NCI-H1092 (cell line): ENCODE data around the gene NDST1.

Experiments
- DNase-seq: peaks from one replicate; lab custom pipeline; 2025; lab: John Stamatoyannopoulos, UW

Gene NDST1

DNA sequence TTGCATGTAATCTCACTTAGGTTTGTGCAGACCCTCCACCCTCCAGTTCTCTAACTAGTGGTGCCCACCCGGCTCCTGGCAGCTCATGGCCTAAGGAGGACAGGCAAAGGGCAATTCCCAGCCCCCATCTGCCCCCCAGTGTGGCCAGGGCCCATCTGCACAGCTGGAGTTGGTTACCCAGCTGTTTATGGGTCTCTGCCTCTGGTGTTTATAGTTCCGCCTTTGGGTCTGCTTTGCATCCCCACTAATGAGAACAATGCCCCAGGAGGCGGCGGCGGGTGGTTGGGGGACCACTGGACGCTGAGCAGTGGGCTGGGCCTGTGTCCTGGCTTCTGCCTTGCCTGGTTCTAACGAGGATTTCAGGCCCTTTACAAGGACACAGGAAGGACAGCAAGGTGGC lies 62.4 kb downstream of the NDST1 start:
- no peak for DNase-seq

DNA sequence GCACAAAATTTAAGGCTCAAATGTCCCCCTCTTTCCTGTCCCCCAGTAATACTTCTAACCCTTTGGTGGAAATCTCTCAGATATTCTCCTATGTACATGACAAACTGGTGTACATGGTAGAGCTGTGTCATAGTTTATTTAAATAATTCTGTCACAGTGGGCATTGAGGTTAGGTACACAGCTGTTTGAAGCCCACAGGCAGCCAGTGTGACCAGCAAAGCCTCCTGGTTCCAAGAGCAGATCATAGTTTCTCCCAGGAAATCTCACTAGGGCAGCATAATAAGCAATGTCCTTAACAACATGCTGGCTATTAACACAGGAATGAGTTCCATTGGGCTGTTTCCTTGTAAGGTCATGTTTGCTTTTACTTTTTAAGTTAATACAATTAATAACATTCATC lies 63.9 kb downstream of the NDST1 start:
- no peak for DNase-seq

DNA sequence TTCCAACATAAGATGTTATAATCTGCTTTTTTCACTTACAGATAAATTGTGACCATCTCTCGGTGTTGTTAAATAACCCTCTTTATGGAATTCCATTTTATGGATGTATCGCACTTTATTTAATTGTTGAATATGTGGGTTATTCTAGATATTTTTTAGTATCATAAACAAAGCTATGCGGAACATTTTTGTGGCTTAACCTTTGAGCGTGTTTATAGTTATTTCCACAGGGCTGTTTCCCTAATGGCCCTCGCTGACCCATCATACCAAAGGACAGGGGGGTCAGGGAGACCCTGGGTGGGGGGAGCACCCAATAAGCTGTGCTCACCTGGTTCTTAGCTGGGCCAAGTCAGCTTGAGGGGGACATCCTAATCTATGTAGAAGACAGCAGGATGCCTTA lies 65.3 kb downstream of the NDST1 start:
- no peak for DNase-seq

DNA sequence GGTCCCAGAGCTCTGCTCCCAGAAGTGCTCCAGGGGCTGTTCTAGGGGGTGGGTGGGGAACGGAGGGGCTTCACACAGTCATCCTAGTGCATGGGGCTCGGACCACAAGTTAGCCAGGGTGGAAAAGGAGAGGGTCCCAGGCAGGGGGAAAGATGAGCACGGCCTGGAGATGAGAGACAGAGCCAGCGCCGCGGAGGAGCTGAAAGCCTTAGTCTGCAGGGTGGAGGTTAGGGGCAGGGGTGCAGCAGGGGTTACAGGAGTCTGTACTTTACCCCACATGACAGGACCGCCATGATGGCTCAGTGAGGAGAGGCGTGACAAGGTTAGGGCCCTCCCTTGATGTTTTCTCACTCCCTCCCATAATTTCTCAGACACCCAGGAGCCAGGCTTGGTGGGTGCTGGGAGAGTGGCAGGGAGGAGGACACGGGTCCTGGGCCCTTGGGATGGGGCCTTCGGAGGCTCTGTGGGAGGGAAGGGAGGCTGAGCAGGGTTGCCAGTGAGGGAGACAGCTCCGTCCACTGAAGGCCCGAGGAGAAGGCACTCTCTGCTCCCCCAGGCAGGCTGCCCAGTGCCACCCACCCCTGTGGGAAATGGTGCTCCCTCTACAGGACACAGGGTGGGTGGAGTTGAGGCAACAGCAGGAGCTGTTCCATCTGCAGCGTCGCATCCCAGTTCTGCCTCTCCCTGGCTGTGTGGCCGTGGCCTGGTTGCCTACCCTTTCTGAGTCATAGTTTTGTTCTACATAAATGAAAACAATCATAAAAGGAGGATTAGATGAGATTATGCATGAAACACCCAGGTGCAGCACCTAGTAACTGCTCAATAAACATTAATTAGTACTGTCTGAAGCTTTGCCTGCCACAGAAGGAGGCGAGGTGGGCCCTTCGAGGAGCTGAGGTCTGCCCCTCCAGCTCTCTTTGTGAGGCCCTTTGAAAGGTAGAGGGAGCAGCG lies 66.2 kb downstream of the NDST1 start:
- no peak for DNase-seq

DNA sequence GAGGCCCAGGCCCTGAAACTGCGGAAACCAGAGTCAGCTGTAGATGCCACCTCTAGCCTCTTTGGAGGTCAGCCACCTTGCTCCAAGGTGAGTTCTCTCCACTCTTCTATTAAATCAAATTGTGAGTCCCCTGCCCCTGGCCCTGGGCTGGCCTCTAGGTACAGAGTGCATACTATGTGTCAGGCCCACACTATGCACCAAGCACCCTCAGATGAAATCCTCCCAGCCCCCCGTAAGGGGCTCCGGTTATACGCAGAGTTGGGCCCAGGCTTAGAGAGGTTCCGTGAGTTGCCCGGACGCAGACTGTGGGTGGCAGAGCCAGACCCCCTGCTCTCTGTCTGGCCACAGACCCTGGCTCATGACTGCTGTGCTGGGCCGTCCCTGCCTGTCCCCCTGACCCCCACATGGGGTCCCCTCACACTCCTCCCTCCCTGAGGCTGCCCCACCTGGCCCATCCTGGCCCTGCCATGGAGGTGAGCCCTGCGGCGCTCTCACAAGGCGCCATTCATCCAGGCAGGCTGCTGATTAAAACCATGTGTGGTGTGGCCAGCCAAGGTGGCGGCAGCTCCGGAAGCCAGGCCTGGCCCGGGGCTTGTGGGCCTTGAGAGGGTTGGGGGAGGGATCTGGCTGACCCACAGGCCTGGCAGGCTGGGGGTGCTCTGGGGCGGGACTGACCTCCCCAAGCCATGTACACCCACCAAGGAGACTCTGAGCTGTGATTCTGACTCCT lies 67.1 kb downstream of the NDST1 start:
- no peak for DNase-seq

DNA sequence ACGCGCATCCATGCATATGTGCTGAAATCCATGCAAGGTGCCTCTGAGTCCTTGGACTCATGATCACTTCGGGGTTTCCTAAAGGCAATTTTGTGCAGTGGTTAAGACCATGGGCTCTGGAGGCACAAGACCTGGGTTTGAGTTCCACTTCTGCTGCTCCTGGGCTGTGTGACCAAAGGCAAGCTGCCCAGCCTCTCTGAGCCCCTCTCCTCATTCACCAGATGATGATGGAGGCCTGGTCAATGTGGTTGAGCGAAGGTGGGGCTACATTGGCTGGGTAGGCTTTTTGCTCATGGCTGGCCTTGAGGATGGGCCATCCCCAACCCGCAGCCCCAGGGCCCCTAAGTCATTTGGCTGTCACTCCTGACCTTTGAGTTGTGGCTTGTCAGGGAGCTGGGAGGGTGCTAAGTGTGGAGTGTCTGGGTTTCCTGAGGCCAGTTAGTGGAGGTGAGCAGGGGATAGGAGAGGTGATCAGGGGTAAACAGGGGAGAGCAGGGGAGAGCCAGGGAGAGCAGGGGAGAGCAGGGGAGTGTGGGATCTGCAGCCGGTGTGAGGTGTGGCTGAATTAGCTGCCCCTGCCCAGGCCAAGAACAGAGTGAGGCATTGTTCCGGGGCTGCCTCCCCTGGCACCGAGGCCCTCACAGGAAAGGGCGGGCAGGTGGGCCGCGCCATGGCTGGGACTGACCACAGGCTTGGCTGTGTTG lies 68.0 kb downstream of the NDST1 start:
- no peak for DNase-seq

DNA sequence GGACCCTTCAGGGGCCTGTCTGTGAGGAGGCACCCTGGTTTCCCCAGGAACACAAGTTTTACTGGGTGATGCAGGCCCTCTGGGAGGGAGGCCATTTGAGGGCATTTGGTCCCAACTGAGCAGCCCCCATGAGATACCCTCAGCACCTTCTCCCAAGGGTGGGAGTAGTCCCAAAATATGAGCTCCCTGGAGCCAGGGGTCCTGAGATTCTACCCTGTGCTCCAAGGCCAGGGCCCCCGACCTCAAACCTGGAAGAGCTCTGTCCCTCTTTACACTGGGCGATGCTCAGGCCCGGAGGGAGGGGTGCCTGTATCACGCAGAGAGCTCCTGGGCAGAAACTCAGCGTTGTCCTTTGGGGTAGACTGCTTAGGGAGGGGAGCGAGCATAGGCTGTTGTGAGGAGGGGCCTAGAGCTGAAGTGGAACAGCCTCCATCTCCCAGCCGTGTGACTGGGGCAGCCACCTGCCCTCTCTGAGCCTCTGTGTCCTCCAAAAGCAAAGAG lies 68.6 kb downstream of the NDST1 start:
- no peak for DNase-seq

GRCh38 chr5:150577378-150578139 lies 69.6 kb downstream of the NDST1 start:
- no peak for DNase-seq

GRCh38 chr5:150578781-150579461 lies 71.0 kb downstream of the NDST1 start:
- no peak for DNase-seq

DNA sequence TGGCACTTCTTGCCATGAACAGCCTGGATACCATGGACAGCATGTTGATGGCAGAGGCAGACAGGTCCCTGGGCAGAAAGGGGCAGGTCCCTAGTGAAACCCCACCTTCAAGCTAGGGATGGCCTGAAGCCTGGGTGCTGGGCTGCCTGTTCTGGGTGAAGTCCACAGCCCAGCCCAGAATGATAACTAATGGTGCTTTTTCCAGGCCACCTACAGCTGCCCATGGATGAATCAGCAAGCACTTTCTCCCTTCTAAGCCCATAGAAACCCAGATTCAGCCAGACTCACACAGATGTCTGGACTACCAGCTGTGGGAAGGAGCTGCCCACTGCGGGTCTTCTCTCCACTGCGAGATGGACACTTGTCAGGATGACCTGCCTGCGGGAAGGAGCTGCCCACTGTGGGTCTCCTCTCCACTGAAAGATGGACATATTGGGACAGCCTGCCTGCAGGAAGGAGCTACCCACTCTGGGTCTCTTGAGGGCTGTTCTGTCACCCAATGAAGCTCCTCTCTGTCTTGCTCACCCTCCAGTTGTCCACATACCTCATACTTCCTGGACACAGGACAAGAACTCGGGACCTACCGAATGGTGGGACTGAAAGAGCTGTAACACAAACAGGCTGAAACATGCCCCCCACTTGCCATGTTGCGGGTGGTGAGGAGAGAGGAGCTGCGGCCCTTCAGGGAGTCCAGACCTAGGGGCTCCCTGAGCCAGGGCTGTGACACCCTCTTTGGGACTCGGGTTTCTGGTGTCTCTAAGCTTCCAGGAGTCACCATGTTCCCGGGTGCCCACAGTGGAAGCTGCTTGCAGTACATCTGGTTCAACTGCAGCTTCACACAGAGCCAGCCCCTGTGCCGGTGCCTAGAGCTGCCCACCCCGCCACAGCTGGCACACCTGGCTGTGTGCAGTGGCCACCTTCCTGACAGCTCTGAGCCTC lies 71.8 kb downstream of the NDST1 start:
- DNase-seq: no peak

DNA sequence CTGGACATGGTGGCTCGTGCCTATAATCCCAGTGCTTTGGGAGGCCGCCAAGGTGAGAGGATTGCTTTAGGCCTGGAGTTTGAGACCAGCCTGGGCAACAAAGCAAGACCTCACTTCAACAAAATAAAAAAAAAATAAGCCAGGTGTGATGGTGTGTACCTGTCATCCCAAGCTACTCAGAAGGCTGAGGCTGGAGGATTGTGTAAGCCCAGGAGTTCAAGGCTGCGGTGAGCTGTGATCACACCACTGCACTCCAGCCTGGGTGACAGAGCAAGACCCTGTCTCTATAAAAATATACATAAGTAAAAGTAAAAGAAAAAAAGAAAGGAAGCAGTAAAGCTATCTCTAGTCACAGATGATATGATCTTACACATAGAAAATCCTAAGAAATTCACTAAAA lies 73.0 kb downstream of the NDST1 start:
- DNase-seq: no peak

- DNase-seq: no peak
These were observed 74.5 kb downstream of the NDST1 start for GRCh38 chr5:150582241-150583109.

DNA sequence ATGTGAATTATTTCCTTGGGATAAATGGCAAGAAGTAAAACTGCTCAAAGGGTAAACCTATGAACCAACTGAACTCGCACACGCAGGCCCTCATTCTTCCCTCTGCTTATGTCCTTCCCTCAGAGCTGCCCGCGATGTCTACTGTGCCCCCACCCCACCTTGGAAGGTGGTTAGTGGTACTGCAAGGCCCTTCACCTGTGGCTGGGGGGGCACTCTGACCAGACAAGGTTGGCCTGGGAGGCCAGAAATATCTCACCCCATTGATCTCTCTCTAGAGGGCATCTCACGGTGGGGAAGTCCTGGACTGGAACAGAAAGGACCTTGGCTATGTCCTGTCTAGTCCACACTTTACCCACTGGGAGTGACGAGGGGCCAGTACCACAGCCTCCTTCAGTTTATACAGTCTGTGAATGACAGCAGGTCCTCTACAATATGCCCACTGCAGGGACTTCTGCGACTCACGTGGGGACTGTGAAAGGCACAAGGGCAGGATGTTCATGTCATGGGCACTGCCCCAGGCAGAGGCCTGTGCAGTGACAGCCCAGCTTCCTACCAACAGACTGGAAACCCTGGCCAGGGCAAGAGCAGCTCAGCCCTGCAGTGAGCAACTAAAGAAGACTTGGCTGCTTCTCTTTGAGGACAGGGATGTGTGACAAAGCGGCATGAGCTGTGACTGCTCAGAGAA lies 75.8 kb downstream of the NDST1 start:
- DNase-seq: no peak

GRCh38 chr5:150584556-150585335 lies 76.8 kb downstream of the NDST1 start:
- DNase-seq: no peak

- DNase-seq: no peak
These were observed 77.9 kb downstream of the NDST1 start for GRCh38 chr5:150585781-150586341.

DNA sequence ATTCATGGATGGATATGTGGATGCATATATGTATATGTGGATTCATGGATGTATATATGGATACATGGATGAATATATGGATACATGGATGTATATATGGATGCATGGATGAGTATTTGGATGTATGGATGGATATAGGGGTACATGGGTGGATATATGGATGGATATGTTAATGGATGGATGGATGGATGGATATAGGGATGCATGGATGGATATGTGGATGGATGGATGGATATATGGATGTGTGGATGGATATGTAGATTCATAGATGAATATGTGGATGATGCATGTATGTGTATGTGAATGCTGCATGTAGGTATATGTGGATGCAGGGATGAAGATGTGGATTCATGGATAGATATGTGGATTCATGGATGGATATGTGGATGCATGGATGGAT lies 79.1 kb downstream of the NDST1 start:
- no peak for DNase-seq
